ENCODE data around the gene FNTB.

FNTB gene

DNA sequence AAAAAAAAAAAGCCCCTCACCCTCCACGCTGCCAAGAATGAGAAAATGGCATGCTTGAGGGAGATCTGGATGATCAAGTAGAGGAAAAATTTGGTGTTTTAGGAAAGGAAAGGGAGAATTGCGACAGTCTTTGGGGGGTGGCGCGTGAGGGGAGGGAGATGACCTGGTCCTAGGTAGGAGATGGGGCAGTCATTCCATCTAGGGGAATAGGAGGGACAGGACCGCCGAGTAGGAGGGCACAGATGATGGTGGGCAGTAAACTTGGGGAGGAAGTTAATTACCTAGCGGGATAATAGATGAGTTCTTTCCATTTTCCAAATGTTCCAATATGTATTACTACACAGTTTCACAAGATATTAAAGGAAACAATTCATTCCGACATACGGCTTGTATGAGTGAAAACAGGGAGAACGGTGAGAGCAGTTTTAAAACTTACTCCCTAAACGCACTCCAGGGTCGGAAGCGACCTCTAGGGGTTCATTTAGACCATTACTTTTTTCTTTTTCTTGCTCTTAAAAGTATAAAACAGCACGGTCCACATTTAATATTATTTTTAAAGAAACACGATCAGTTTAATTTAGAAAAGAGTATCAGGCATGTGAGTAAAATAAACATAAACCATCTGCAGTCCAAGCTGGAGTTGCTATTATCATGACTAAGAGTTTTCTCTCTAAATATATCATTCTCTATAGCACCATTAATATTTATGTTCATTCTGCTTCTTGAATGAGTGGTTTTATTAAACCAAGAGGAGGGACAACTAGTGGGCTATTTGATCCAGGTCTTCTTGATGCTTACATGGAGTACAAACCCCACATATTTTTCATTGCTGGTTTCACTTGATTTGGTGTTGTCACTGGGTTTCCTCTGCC is 3.0 kb upstream of the FNTB start:
- DNase-seq = no peak

DNA sequence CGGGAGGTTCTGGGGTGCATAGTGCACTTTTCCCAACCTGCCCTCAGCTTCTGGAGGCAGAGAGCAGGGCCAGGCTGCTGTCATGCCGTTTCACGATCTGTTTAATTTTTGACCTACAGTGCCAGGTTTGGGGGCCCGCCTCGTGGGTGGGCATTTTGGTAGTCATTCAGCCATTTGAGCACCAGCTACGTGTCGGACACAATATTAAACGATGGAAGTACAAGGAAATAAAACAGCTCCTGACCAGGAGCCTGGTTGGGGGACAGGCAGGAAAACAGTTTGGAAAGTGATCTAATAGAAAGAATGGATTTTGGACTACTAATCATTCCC is 708 bp downstream of the FNTB start:
- no peak for DNase-seq

DNA sequence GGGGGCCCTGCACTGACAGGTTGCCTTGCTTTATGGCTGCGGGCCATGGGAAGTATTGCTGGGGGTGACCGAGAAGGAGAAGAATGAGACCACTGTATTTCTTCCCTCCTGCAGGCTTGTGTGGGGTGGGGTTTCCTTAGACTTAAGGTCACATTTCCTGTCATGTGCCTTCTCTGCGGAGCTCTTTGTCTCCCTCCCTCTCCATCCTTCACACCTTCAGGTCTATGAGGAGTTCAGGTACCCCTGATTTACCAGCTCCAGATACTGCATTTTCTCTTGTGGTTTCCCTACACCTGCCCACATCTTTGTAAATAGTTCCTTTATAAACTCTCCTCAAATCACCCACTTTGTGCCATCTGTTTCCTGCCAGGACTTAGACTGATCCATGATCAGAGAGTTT is 3.6 kb downstream of the FNTB start:
- no peak for DNase-seq

DNA sequence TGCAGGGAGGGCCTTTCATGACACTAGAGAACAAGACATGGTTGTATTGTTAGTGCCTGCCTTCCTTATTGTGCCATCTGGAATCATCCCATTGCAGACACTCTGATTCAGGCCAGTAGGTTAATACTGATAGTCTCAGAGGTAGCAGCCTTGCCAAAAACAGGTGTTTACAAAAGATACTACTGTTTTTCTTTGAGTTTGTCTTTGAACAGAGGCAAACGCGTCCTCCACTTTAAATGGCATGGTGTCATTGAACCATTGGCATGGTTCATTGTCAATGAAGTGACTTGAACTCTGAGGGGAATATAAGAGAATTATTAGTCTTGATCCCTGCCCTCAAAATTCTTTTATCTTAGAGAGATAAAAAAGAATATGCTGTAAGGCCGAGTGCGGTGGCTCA is 4.2 kb downstream of the FNTB start:
- DNase-seq = no peak

DNA sequence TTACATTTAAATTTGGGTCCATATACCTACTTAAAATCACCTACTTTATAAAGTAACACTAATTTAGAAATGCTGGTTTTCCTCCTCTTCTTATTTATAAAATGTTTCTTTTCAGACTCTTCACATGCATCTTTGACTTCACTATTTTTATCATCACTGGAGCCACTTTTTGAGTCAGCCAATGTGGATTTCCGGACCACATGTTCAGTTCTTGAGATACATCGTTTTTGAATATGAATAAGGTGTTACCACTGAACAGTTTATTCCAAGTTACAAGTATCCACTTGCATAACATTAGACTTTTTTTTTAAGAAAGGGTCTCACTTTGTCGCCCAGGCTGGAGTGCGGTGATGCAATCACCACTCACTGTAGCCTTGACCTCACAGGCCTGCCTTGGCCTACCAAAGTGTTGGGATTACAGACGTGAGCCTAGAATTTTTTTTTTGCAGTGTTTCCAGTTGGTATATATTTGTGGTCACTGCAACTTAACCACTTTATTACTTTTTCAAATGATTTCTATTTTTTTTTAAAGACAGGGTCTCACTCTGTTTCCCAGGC is 5.7 kb downstream of the FNTB start:
- no peak for DNase-seq

DNA sequence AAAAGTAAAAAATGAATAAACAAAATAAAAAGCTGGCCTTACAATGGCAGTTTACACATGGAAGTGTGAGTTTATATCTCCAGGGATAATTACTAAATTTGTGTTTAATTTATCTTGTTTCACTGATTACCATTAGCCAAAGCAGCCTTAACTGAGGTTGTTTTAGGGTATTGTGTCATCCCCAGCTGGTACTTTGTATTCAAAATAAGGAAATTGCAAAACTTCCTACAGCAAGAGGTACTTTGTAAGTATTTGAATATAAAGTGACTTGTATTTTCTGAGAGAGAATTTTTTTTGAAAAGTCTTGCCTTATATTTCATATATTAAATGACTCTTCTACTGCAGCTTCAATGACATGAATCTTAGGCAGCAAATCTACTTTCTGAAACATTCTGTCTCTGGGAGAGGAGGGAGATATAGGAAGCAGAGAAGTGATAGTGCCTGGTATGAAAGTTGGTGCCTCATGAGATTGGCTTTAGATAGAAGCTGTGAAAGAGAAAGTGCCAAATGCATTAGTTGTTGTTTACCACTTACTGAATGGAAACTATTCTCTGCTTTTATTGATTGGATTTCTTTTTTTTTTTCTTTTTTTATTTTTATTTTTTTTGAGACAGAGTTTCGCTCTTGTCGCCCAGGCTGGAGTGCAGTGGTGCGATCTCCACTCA is 6.7 kb downstream of the FNTB start:
- no peak for DNase-seq

DNA sequence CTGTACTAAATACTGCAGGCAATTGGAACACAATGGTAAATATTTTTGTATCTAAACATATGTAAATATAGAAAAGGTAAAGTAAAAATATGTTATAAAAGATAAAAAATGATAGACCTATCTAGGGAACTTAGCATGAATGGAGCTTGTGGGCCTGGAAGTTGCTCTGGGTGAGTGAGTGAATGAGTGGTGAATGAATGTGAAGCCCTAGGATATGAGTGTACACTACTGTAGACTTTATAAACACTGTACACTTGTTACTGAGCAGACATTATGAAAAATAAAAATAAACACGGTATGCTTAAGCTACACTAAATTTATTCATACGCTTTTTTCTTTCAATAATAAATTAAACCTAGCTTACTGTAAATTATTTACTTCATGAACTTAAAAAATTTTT is 7.8 kb downstream of the FNTB start:
- no peak for DNase-seq

DNA sequence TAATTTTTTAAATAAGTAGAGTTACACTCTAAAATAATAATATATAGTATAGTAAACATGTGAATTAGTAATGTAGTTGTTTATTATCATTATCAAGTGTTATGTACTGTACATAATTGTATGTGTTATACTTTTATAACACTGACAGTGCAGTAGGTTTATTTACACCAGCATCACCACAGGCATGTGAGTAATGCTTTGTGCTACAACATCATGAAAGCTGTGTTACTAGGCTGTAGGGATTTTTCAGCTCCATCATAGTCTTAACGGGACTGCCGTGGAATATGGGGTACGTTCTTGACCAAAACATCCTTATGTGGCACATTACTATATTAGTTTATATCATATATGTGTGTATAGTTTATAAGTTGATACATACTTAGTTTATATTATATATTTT is 8.6 kb downstream of the FNTB start:
- DNase-seq = no peak

- no peak for DNase-seq
Measured at GRCh38 chr14:64997108-64997794, 10.6 kb downstream of the FNTB start.

DNA sequence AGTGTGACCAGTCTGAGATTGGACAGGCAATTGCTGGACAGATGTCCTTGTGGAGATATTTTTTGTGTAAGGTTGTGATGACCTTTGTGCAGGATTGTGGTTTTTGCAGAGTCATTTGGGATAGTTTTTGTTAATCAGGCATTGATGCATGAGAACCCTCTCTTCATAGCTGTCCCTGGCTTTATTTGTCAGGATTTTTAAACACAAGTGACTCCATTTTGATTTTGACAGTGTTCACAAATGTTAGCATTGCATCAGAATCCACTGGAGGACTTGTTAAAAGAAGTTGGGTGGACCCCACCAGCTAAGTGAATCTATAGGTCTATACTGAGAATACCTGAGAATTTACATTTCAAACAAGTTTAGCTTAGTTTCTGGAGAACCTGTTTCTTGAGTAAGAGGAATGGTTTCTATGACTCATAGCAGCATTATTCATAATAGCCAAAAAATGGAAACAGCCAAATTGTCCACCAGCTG is 11.8 kb downstream of the FNTB start:
- DNase-seq = no peak

- no peak for DNase-seq
Measured at GRCh38 chr14:65000898-65001591, 14.3 kb downstream of the FNTB start.

DNA sequence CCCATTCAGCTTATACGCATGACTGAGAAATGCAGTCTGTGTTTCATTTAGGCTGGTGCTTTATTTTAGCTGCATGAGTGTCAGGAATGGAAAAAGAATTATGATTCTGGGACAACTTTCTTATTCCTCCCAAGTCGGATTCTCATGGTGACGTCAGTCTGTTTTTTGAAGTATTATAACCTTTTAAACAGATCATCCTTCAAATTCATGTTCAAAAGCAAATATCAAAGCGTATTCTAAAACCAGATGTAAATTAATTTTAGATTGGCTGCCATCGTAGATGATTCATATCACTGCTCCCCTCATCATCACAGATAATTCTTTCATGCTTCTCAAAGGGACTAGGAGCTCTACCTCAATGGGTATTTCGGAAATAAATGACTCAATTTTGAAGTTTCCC is 15.0 kb downstream of the FNTB start:
- no peak for DNase-seq

GRCh38 chr14:65002586-65003210 is 16.0 kb downstream of the FNTB start:
- no peak for DNase-seq

- DNase-seq = no peak
Measured at GRCh38 chr14:65003394-65003793, 16.7 kb downstream of the FNTB start.

DNA sequence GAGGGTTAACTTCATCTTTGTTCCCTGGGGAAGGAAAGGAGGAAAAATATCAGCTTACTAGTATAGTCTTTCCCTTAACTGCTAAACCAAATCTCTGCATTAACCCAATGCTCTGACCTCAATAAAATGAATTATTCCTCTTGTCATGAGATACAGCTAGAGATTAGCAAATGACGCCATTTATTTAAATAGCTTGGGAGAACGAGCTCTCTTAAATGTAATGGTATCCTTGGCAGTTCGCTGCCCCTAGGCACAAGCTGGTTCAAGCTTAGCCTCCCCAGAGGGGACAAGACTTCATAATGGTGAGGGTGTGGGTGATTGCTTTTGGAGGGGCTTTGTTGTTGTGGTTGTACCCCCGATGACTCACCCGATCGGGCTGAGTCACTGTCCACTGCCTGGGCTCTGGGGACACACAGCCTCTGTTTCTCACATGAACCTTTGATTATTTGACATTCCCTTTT is 19.6 kb downstream of the FNTB start:
- no peak for DNase-seq

GRCh38 chr14:65007202-65007601 is 20.5 kb downstream of the FNTB start:
- DNase-seq = no peak

DNA sequence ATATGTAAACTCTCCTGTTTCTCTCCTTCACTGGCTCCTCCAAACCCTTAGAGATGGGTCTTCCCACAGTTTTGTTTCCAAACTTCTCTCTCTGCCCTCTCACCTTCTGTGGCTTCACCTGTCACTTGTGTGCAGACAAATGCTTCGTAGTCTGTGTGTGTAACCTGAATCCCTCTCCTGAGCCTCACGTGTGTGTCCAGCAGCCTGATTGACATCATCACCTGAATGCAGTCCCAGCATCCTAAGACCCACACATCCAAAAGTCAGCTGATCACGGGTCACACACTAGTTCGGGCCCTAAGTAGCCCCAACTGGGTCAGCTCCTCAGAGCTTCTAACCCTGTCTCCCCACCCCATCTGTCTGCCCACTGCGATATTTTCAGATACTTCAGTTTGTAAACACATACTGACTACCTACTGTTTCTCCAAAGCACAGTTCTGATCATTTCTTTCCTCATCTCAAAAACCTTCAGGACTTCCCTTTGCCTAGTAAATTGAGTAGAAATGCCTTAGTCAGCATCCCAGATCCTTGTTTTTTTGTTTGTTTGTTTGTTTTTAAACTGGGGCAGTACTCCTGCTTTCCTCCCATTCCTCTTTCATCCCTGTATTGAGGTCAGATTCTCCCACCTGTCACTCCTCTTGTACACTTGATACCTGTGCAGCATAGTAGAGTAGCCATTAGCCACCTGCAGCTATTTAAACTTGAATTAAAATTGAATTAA is 23.7 kb downstream of the FNTB start:
- no peak for DNase-seq

GRCh38 chr14:65011538-65011937 is 24.8 kb downstream of the FNTB start:
- no peak for DNase-seq

DNA sequence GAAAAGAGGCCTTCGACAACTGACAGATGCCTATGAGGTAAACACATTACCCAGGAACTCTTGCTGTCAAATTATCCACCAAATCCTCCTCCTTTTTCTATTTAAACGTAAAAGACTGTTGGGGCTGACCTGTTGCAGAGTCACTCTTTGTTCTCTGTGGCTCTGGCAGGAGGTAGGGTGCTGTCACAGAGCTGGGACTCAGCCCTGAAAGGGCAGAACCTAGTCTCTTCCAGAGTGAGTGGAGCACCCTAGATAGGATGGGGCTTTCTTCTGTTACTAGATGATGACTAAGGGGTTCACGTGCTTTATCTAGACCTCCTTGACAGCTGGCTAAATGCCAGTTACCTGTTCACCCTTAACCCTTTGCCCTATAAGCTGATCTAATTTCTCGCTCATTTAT is 25.7 kb downstream of the FNTB start:
- no peak for DNase-seq

DNA sequence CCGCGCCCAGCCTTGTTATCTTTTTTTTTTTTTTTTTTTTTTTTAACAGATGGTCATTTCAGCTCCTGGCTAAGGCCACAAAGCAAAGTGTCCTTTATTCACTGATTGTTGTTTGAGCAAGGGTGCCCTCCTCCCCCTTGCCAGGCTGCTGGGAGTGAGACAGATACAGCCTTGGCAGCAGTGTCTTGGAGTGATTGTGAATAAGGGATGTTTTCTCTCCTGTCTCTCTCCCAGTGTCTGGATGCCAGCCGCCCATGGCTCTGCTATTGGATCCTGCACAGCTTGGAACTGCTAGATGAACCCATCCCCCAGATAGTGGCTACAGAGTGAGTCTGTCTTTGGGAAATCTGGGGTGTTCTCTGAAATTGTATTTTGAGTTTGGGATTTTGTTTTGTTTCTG is 28.7 kb downstream of the FNTB start:
- no peak for DNase-seq

- no peak for DNase-seq
Measured at GRCh38 chr14:65016471-65016870, 29.8 kb downstream of the FNTB start.
